Keratinocyte (primary cell): ENCODE data around the gene FGGY. TPM values are rescaled to one million over a fixed set of nuclear protein-coding genes. Genes with fewer than 3 reads are reported as not detected.

Source experiments
- DNase-seq: peaks from one replicate; pipeline ENCODE4 v3.0.0-alpha.2; 2011; ENCODE audit warnings: low read depth, missing footprints, low spot score
- FAIRE-seq: peaks from 2 replicates; lab custom pipeline; 2011; peaks lifted over from hg19 to GRCh38; lab: Jason Lieb, UNC
- H2AFZ ChIP-seq: 2 replicates; pipeline ENCODE4 v1.6.0; 2012; ENCODE audit warnings: low read length, control low read depth, inconsistent platforms; ENCODE audit not compliant: control insufficient read depth
- H3K27ac ChIP-seq: 2 replicates; pipeline ENCODE4 v1.5.1; 2011; ENCODE audit warnings: low read length; ENCODE audit not compliant: control insufficient read depth, insufficient read depth
- H3K27me3 ChIP-seq: 3 replicates; pipeline ENCODE4 v1.6.0; 2011; ENCODE audit warnings: low read length; ENCODE audit not compliant: control insufficient read depth, insufficient read depth; ENCODE audit errors: extremely low read depth
- H3K36me3 ChIP-seq, 2 experiments: 2 replicates in 1 of 2; 3 replicates in 1 of 2; pipeline ENCODE4 v1.5.1; 2011; ENCODE audit warnings: low read length in 2 of 2, mild to moderate bottlenecking in 1 of 2; ENCODE audit not compliant: control insufficient read depth in 2 of 2, insufficient read depth in 2 of 2; ENCODE audit errors: extremely low read depth in 1 of 2
- H3K4me1 ChIP-seq: 3 replicates; pipeline ENCODE4 v1.5.1; 2011; ENCODE audit warnings: low read length; ENCODE audit not compliant: control insufficient read depth, insufficient read depth; ENCODE audit errors: extremely low read depth
- H3K4me2 ChIP-seq: 3 replicates; pipeline ENCODE4 v1.6.0; 2011; ENCODE audit warnings: low read depth, low read length; ENCODE audit not compliant: control insufficient read depth, insufficient read depth; ENCODE audit errors: extremely low read depth
- H3K4me3 ChIP-seq, 3 experiments: fragments of 200-600 bp in 1 of 3; sonication (generic) in 1 of 3; 2 replicates in 2 of 3; 3 replicates in 1 of 3; pipeline ENCODE4 v1.5.1; 2011 to 2016; ENCODE audit warnings: low read length in 3 of 3, mild to moderate bottlenecking in 3 of 3, control low read depth in 2 of 3, inconsistent platforms in 1 of 3, low read depth in 1 of 3, mixed read lengths in 1 of 3, mixed run types in 1 of 3, moderate library complexity in 1 of 3; ENCODE audit not compliant: control insufficient read depth in 2 of 3, insufficient read depth in 2 of 3; ENCODE audit errors: extremely low read depth in 1 of 3
- H3K79me2 ChIP-seq: 2 replicates; pipeline ENCODE4 v1.6.0; 2012; ENCODE audit warnings: low read length; ENCODE audit not compliant: control insufficient read depth, insufficient read depth
- H3K9ac ChIP-seq: 3 replicates; pipeline ENCODE4 v1.6.0; 2011; ENCODE audit warnings: low read length; ENCODE audit not compliant: control insufficient read depth, insufficient read depth; ENCODE audit errors: extremely low read depth
- H3K9me1 ChIP-seq: 3 replicates; pipeline ENCODE4 v1.6.0; 2011; ENCODE audit warnings: low read length; ENCODE audit not compliant: control insufficient read depth, insufficient read depth; ENCODE audit errors: extremely low read depth
- H3K9me3 ChIP-seq: 2 replicates; pipeline ENCODE4 v1.5.1; 2012; ENCODE audit warnings: low read depth, low read length; ENCODE audit not compliant: control insufficient read depth
- H4K20me1 ChIP-seq: 3 replicates; pipeline ENCODE4 v1.6.0; 2011; ENCODE audit warnings: low read length; ENCODE audit not compliant: control insufficient read depth, insufficient read depth; ENCODE audit errors: extremely low read depth
- CTCF ChIP-seq, 3 experiments: IDR thresholded peaks in 1 of 3; conservative IDR thresholded peaks in 1 of 3; optimal IDR thresholded peaks in 1 of 3; 2 replicates in 2 of 3; 3 replicates in 1 of 3; pipeline versions ENCODE3 to v1.5.1; 2011; ENCODE audit warnings: low read length in 3 of 3, mild to moderate bottlenecking in 3 of 3, moderate library complexity in 2 of 3, control low read depth in 1 of 3, inconsistent platforms in 1 of 3; ENCODE audit not compliant: insufficient read depth in 2 of 3; ENCODE audit errors: extremely low read depth in 1 of 3
- EZH2 ChIP-seq: IDR thresholded peaks from one replicate; pipeline ENCODE4 v1.6.1; 2012; ENCODE audit warnings: inconsistent platforms, mild to moderate bottlenecking, low read length, moderate library complexity
- dilution Hi-C: fragments of 300-500 bp; cut with MboI; formaldehyde crosslinking; loops from one replicate; pipeline ENCODE4 v1.7.0; 2020; ENCODE audit warnings: low sequenced_read_pairs; ENCODE audit not compliant: extremely low pct_ligation_motif_present
- polyA plus RNA-seq, 5 experiments: library from polyadenylated mRNA; depleted of rRNA in 3 of 5; stranded (reverse) in 3 of 5; stranded (forward) in 1 of 5; unstranded in 1 of 5; fragments of >200 nt; gene quantifications; 1 replicate in 1 of 5; 2 replicates in 3 of 5; 3 replicates in 1 of 5; pipeline versions ENCODE4 v1.2.1 to v1.2.3, GENCODE V29; 2011 to 2012; ENCODE audit warnings: missing spikeins in 2 of 5, low read depth in 1 of 5, low replicate concordance in 1 of 5

The FGGY gene
- polyA plus RNA-seq, 1 donor (not counting 4 experiments of a cell fraction or from before 2014, with no cell fraction given) = 16.6 TPM

DNA sequence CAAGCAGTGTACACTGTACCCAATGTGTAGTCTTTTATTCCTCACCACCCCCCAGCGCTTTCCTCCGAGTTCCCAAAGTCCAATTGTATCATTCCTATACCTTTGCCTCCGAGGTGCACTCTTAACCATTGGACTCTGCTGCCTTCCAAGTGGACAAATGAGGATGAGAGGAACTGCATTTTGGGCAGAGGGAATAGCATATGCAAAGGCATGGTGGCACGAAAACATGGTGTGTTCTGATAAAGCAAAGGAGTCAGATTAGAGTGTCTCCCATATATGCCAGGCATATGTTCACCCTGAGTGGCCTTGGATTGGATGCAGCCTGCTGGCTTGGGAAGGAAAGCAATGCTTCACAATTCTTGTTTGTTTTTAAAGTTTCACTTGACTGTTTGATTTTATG lies 25.5 kb downstream of the FGGY start:
- FAIRE-seq = no peak
- Histone ChIP-seq H3K4me3 (no peak overlapping the region), H3K4me1 (no peaks in the 10 kb centered on the region), H4K20me1 (no peaks in the 10 kb centered on the region), H3K9me1 (no peaks in the 10 kb centered on the region), H3K79me2 (no peaks in the 10 kb centered on the region), H3K9me3 (no peaks in the 10 kb centered on the region), H3K27ac (no peak overlapping the region), H3K4me2 (no peak overlapping the region), H3K9ac (no peak overlapping the region), H2AFZ (no peak overlapping the region), H3K27me3 (no peaks in the 10 kb centered on the region), H3K36me3 (peaks cover 0 to 2% of the 10 kb centered on the region in 2 experiments)
- TF ChIP-seq EZH2 (no peak), CTCF (optimal IDR thresholded peaks at IDR 0.05 in 1 of 3, IDR thresholded peaks at IDR 0.05 in 1 of 3, conservative IDR thresholded peaks at IDR 0.05 in 1 of 3; ENCODE audit: extremely low read depth in 1 of 3, insufficient read depth in 2 of 3, low read length in 3 of 3) (no peak)
- dilution Hi-C loops = no loop called here
- DNase-seq = no peak

GRCh38 chr1:59322814-59323213 lies 25.9 kb downstream of the FGGY start:
- dilution Hi-C loops = no loop called here
- no peak for DNase-seq
- Histone ChIP-seq H3K9me3 (no peaks in the 10 kb centered on the region), H3K9me1 (no peaks in the 10 kb centered on the region), H3K27me3 (no peaks in the 10 kb centered on the region), H3K9ac (no peak overlapping the region), H3K4me2 (no peak overlapping the region), H3K4me3 (no peak overlapping the region), H3K36me3 (peaks cover 0 to 2% of the 10 kb centered on the region in 2 experiments), H4K20me1 (no peaks in the 10 kb centered on the region), H3K79me2 (no peaks in the 10 kb centered on the region), H2AFZ (no peak overlapping the region), H3K27ac (no peak overlapping the region), H3K4me1 (no peaks in the 10 kb centered on the region)
- no peak for TF ChIP-seq CTCF (optimal IDR thresholded peaks at IDR 0.05 in 1 of 3, IDR thresholded peaks at IDR 0.05 in 1 of 3, conservative IDR thresholded peaks at IDR 0.05 in 1 of 3; ENCODE audit: extremely low read depth in 1 of 3, insufficient read depth in 2 of 3, low read length in 3 of 3)
- no peak for TF ChIP-seq EZH2
- no peak for FAIRE-seq
